Retinal pigment epithelial cell (primary cell): ENCODE data around the gene ADAMTS18.

Experiments used
- DNase-seq: peaks from one replicate; pipeline ENCODE4 v3.0.0-alpha.2; 2010; ENCODE audit warnings: low read depth
- H3K4me3 ChIP-seq: 2 replicates; pipeline ENCODE4 v1.5.1; 2011; ENCODE audit warnings: mild to moderate bottlenecking, low read length, control low read depth, moderate library complexity
- TF ChIP-seq, protein P1 (sequence below): conservative IDR thresholded peaks from 2 replicates; pipeline ENCODE4 v1.5.1; 2011; ENCODE audit warnings: low read depth, low read length, control low read depth, inconsistent platforms

ADAMTS18 gene

DNA sequence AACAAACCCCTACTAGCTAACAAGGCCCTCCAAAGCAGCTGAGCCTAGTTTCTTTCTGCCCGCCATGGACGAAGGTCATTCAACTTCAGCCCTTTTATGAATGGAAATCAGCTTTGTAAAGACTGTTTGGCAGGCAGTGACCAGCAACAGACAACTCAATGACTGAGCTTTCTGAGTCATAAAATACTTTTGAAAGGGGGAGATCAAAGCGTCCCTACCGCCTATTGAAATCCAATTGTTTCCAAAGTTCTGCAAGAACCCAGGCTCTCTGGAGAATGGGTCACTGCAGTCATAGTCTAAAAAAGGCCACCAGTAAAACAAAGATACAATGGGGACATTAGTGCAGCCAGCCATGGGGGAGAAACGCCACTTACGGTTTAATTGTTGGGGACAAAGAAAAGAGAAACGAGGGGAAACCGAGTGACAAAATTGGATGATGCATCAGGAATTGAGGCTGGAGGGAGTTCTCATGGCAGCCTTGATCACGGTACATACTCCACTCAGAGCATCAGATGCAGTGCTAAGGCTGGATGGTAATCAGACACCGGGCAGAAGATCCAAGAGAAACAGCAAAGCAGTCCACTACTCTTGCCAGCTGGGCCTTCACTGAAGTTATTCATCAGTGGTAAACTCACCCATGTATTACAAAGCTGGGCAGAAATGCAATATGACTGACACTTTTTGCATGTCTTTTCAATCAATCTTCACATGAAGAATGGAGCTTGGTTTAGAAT, 9.8 kb downstream of the ADAMTS18 start:
- TF ChIP-seq, protein P1, sequence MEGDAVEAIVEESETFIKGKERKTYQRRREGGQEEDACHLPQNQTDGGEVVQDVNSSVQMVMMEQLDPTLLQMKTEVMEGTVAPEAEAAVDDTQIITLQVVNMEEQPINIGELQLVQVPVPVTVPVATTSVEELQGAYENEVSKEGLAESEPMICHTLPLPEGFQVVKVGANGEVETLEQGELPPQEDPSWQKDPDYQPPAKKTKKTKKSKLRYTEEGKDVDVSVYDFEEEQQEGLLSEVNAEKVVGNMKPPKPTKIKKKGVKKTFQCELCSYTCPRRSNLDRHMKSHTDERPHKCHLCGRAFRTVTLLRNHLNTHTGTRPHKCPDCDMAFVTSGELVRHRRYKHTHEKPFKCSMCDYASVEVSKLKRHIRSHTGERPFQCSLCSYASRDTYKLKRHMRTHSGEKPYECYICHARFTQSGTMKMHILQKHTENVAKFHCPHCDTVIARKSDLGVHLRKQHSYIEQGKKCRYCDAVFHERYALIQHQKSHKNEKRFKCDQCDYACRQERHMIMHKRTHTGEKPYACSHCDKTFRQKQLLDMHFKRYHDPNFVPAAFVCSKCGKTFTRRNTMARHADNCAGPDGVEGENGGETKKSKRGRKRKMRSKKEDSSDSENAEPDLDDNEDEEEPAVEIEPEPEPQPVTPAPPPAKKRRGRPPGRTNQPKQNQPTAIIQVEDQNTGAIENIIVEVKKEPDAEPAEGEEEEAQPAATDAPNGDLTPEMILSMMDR = no peak
- no peak for DNase-seq

DNA sequence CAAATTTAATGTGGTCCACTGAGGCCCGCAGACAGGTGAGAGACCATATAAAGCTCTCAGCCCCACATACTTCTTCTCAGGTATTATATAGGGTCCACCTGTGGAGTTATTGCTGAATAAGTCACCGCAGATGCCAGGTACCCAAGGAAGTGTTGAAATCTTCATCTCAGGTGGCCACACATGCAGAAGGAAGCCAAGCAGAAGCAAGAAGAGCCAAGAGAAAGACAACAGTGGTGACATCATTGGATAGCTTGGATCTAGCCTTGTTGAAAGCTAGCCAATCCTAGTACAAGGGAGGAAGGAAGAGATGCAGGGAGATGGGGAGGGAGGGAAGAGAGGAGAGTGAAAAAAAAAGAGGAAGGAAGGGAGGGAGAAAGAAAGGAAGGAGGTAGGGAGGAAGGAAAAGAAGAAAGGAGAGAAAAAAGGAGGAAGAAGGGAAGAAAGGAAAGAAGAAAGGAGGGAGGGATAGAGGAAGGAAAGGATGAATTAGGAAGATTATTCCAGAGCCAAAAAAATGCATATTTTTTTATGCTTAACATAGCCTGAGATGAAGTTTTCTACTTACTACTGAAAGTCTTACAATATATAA, 12.5 kb downstream of the ADAMTS18 start:
- TF ChIP-seq, protein P1 = no peak
- DNase-seq = no peak
- no peak overlapping the region for H3K4me3 ChIP-seq

More for the DNA sequence above, 9.8 kb downstream of the ADAMTS18 start:
- no peak overlapping the region for H3K4me3 ChIP-seq

- H3K4me3 ChIP-seq = no peak overlapping the region
- no peak for DNase-seq
- TF ChIP-seq, protein P1 = no peak
These were observed 17.8 kb downstream of the ADAMTS18 start for GRCh38 chr16:77416939-77417480.

DNA sequence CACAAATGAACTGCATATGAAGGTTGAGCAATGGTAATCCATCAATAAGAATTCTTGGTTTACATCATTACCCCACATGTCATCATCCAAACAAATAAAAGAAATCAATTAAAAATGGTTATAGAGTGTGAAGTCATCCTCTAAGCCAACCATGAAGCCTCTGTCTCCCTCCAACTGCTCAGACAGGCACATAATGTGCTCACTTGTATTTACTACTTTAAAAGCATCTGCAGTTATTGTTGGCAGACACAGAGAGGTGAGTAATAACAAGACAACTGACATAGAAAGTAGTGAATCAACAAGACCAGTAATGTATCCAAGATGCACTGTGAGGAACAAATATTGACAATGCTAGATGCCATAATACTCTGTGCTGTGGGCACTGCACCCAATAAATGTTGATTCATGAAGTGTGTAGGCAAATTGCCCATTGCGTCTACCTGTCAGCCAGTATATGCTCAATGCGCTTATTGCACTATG, 20.0 kb downstream of the ADAMTS18 start:
- TF ChIP-seq, protein P1 = no peak

DNA sequence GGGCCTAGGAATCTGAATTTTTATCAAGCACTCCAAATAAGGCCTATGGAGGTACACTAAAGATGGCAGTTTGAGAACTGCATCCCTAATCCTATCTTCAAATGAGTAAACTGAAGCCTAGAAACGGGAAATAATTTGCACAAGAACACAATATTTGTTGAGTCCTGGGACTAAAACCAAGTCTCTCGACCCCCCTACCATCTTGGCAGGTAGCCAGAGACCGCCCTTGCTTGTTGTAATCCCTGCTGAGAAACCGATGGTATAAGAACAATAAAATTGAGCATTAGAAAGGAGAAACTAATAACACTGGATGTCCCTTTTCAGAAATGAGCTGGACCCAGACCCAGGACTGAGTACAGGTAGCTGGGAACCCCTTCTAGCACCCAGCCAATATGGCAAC, 24.4 kb downstream of the ADAMTS18 start:
- no peak for DNase-seq
- TF ChIP-seq, protein P1 = no peak
- H3K4me3 ChIP-seq = no peak overlapping the region

More for the DNA sequence above, 20.0 kb downstream of the ADAMTS18 start:
- H3K4me3 ChIP-seq = no peak overlapping the region
- DNase-seq = no peak

DNA sequence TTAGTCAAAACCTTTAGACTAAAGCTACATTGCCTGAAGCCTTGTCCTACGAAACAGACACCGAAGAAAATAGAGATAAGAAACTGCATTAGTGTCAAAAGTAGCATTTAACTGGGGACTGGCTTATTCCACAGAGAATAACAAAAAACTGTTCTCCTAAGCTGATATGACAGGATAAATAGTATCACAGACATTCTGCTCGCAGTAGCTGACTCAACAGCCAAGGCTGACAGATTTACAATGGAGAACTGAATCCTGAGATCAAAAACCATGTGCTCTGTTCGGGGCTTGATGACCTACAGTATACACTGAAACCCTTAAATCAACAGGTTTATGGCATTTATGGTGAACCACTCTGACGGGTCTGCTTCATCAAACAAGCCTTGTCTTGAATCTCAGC, 25.5 kb downstream of the ADAMTS18 start:
- TF ChIP-seq, protein P1 = no peak
- DNase-seq = no peak
- no peak overlapping the region for H3K4me3 ChIP-seq
